ENCODE measurements around the gene CFAP77.

DNA sequence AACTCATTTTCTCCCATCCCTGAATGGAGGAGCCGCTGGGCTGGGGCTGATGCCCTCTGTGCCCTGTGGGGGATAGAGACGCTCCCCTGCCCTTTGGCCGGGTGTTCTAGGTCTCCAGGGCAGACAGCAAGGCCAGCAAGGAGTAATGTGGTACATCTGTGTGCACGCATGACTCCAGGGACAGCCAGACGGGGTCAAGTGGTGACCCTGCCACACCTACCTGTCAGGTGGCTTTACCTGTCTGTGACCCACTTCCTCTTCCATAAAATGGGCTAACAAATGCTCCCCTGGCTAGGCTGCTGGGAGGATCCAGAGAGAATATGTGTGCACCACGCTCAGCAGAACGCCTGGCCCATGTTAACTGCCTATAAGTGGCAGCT is 137.0 kb downstream of the CFAP77 start:
- TF ChIP-seq, protein P1, sequence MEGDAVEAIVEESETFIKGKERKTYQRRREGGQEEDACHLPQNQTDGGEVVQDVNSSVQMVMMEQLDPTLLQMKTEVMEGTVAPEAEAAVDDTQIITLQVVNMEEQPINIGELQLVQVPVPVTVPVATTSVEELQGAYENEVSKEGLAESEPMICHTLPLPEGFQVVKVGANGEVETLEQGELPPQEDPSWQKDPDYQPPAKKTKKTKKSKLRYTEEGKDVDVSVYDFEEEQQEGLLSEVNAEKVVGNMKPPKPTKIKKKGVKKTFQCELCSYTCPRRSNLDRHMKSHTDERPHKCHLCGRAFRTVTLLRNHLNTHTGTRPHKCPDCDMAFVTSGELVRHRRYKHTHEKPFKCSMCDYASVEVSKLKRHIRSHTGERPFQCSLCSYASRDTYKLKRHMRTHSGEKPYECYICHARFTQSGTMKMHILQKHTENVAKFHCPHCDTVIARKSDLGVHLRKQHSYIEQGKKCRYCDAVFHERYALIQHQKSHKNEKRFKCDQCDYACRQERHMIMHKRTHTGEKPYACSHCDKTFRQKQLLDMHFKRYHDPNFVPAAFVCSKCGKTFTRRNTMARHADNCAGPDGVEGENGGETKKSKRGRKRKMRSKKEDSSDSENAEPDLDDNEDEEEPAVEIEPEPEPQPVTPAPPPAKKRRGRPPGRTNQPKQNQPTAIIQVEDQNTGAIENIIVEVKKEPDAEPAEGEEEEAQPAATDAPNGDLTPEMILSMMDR (conservative IDR thresholded peaks at IDR 0.05 in 1 of 2, IDR thresholded peaks at IDR 0.05 in 1 of 2; ENCODE audit: extremely low read depth in 1 of 2, insufficient read depth in 1 of 2, low read depth in 1 of 2, low read length in 2 of 2), result no peak
- TF ChIP-seq EZH2 (IDR thresholded peaks at IDR 0.05; ENCODE audit: borderline replicate concordance, low read length), result no peak
